Choroid plexus epithelial cell (primary cell): ENCODE measurements around the gene BPGM.
A peak's percentile ranks its signal among the peaks of the same experiment; 100 is the strongest.
"Not testable (repeated sequence)": the region's sequence is repeated elsewhere in the genome, so short reads cannot be mapped to it uniquely, and the experiment has no call there.

ENCODE experiments used
- DNase-seq: peaks from one replicate; pipeline ENCODE4 v3.0.0-alpha.2; 2010; ENCODE audit warnings: low read depth
- H3K4me3 ChIP-seq: 2 replicates; pipeline ENCODE4 v1.5.1; 2011; ENCODE audit warnings: low read depth, mild to moderate bottlenecking, control low read depth, low read length, moderate library complexity
- CTCF ChIP-seq: conservative IDR thresholded peaks from 2 replicates; pipeline ENCODE4 v1.5.1; 2011; ENCODE audit warnings: low read depth, mild to moderate bottlenecking, control low read depth, inconsistent platforms, low read length, moderate library complexity

Gene BPGM

GRCh38 chr7:134662166-134662870, 15.7 kb downstream of the BPGM start:
- TF ChIP-seq CTCF = no peak
- no peak overlapping the region for H3K4me3 ChIP-seq
- DNase-seq = no peak

- no peak overlapping the region for H3K4me3 ChIP-seq
- no peak for TF ChIP-seq CTCF
- DNase-seq = no peak
Measured at GRCh38 chr7:134662871-134663205, 16.2 kb downstream of the BPGM start.

- not testable (repeated sequence) for H3K4me3 ChIP-seq, DNase-seq
Measured at GRCh38 chr7:134665045-134665444, 18.4 kb downstream of the BPGM start.

GRCh38 chr7:134667899-134668298, 21.2 kb downstream of the BPGM start:
- DNase-seq = no peak
- TF ChIP-seq CTCF = no peak
- no peak overlapping the region for H3K4me3 ChIP-seq

- no peak for DNase-seq
Measured at GRCh38 chr7:134669388-134669787, 22.7 kb downstream of the BPGM start.

GRCh38 chr7:134669845-134670373, 23.3 kb downstream of the BPGM start:
- no peak overlapping the region for H3K4me3 ChIP-seq
- TF ChIP-seq CTCF = no peak
- DNase-seq = peak; percentile 88

More at GRCh38 chr7:134669388-134669787, 22.7 kb downstream of the BPGM start:
- no peak overlapping the region for H3K4me3 ChIP-seq
- TF ChIP-seq CTCF = no peak

GRCh38 chr7:134671609-134672008, 25.0 kb downstream of the BPGM start:
- no peak overlapping the region for H3K4me3 ChIP-seq
- DNase-seq = no peak
- no peak for TF ChIP-seq CTCF
